Measurements from ENCODE around the gene RFK. TPM values are rescaled to one million over a fixed set of nuclear protein-coding genes. Genes with fewer than 3 reads are reported as not detected.

RFK gene
- total and polyA plus RNA-seq, 2 donors from 2014 or later: 20.6 to 40.3 TPM

- Histone ChIP-seq H3K27me3 (ENCODE audit: control insufficient read depth, insufficient read depth, low read length) (no peaks in the 10 kb centered on the region), H3K4me3 (ENCODE audit: low read length in 3 of 3) (no peak overlapping the region), H3K27ac (ENCODE audit: low read depth in 2 of 2, low read length in 2 of 2) (no peak overlapping the region), H3K9ac (ENCODE audit: low read length in 3 of 3) (no peak overlapping the region), H3K4me1 (ENCODE audit: control insufficient read depth in 2 of 3, insufficient read depth in 2 of 3, low read depth in 1 of 3, low read length in 3 of 3) (no peaks in the 10 kb centered on the region), H3K36me3 (ENCODE audit: control insufficient read depth in 2 of 3, insufficient read depth in 3 of 3, low read length in 3 of 3) (no peaks in the 10 kb centered on the region), H3K9me3 (ENCODE audit: control insufficient read depth in 2 of 3, insufficient read depth in 1 of 3, low read length in 3 of 3) (no peaks in the 10 kb centered on the region)
- no peak for FAIRE-seq
- intact Hi-C loops (cut with DNase I): no loop called here
- DNase-seq: no peak
- no peak for TF ChIP-seq CTCF (IDR thresholded peaks at IDR 0.05; ENCODE audit: borderline replicate concordance, extremely low read depth, insufficient read depth)
Observed at GRCh38 chr9:76433836-76434235, 39.6 kb upstream of the RFK start.

GRCh38 chr9:76433406-76433805 is 39.2 kb upstream of the RFK start:
- Histone ChIP-seq H3K4me3 (ENCODE audit: low read length in 3 of 3) (no peak overlapping the region), H3K27me3 (ENCODE audit: control insufficient read depth, insufficient read depth, low read length) (no peaks in the 10 kb centered on the region), H3K4me1 (ENCODE audit: control insufficient read depth in 2 of 3, insufficient read depth in 2 of 3, low read depth in 1 of 3, low read length in 3 of 3) (no peaks in the 10 kb centered on the region), H3K9me3 (ENCODE audit: control insufficient read depth in 2 of 3, insufficient read depth in 1 of 3, low read length in 3 of 3) (no peaks in the 10 kb centered on the region), H3K27ac (ENCODE audit: low read depth in 2 of 2, low read length in 2 of 2) (no peak overlapping the region), H3K36me3 (ENCODE audit: control insufficient read depth in 2 of 3, insufficient read depth in 3 of 3, low read length in 3 of 3) (no peaks in the 10 kb centered on the region), H3K9ac (ENCODE audit: low read length in 3 of 3) (no peak overlapping the region)
- intact Hi-C loops (cut with DNase I): no loop called here
- FAIRE-seq: no peak
- DNase-seq: no peak
- TF ChIP-seq CTCF (IDR thresholded peaks at IDR 0.05; ENCODE audit: borderline replicate concordance, extremely low read depth, insufficient read depth): no peak

GRCh38 chr9:76431601-76432000 is 37.4 kb upstream of the RFK start:
- FAIRE-seq (no peak), DNase-seq (no peak)
- H3K27me3 ChIP-seq (ENCODE audit: control insufficient read depth, insufficient read depth, low read length): no peaks in the 10 kb centered on the region
- H3K27ac ChIP-seq (ENCODE audit: low read depth in 2 of 2, low read length in 2 of 2): no peak overlapping the region
- H3K4me1 ChIP-seq (ENCODE audit: control insufficient read depth in 2 of 3, insufficient read depth in 2 of 3, low read depth in 1 of 3, low read length in 3 of 3): no peaks in the 10 kb centered on the region
- no peak for TF ChIP-seq CTCF (IDR thresholded peaks at IDR 0.05; ENCODE audit: borderline replicate concordance, extremely low read depth, insufficient read depth)
- no peaks in the 10 kb centered on the region for H3K9me3 ChIP-seq (ENCODE audit: control insufficient read depth in 2 of 3, insufficient read depth in 1 of 3, low read length in 3 of 3)
- H3K4me3 ChIP-seq (ENCODE audit: low read length in 3 of 3): no peak overlapping the region
- H3K36me3 ChIP-seq (ENCODE audit: control insufficient read depth in 2 of 3, insufficient read depth in 3 of 3, low read length in 3 of 3): no peaks in the 10 kb centered on the region
- H3K9ac ChIP-seq (ENCODE audit: low read length in 3 of 3): no peak overlapping the region
- intact Hi-C loops (cut with DNase I): no loop called here

- Histone ChIP-seq H3K27ac (ENCODE audit: low read depth in 2 of 2, low read length in 2 of 2) (no peak overlapping the region), H3K9me3 (ENCODE audit: control insufficient read depth in 2 of 3, insufficient read depth in 1 of 3, low read length in 3 of 3) (no peaks in the 10 kb centered on the region), H3K4me1 (ENCODE audit: control insufficient read depth in 2 of 3, insufficient read depth in 2 of 3, low read depth in 1 of 3, low read length in 3 of 3) (no peaks in the 10 kb centered on the region), H3K9ac (ENCODE audit: low read length in 3 of 3) (no peak overlapping the region), H3K36me3 (ENCODE audit: control insufficient read depth in 2 of 3, insufficient read depth in 3 of 3, low read length in 3 of 3) (no peaks in the 10 kb centered on the region), H3K4me3 (ENCODE audit: low read length in 3 of 3) (no peak overlapping the region), H3K27me3 (ENCODE audit: control insufficient read depth, insufficient read depth, low read length) (no peaks in the 10 kb centered on the region)
- TF ChIP-seq CTCF (IDR thresholded peaks at IDR 0.05; ENCODE audit: borderline replicate concordance, extremely low read depth, insufficient read depth): no peak
- intact Hi-C loops (cut with DNase I): no loop called here
- DNase-seq: no peak
- no peak for FAIRE-seq
Observed at GRCh38 chr9:76426807-76427419, 32.7 kb upstream of the RFK start.
